AG04449 (cell line): ENCODE results near the gene SYNPR.

ENCODE experiments used
- CTCF ChIA-PET: fragments of 350-600 bp; formaldehyde crosslinking; extraction: SDS; loops from one replicate; lab custom pipeline; 2021; ENCODE audit warnings: antibody characterized with exemption; lab: Yijun Ruan, JAX
- POLR2A ChIA-PET: fragments of 400-600, 350-600 bp; formaldehyde crosslinking; extraction: SDS; loops from one replicate; lab custom pipeline; 2020; ENCODE audit warnings: antibody characterized with exemption, inconsistent platforms; lab: Yijun Ruan, JAX
- DNase-seq: peaks from one replicate; pipeline ENCODE4 v3.0.0-alpha.2; 2010; ENCODE audit warnings: low read depth, low spot score
- H3K4me3 ChIP-seq: 2 replicates; pipeline ENCODE4 v1.5.1; 2011; ENCODE audit warnings: low read depth, mild to moderate bottlenecking, control low read depth, low read length
- TF ChIP-seq, protein P1 (sequence below): IDR thresholded peaks from one replicate; pipeline ENCODE4 v1.5.1; 2011; ENCODE audit warnings: mild to moderate bottlenecking, moderate library complexity, low read length, control low read depth, inconsistent platforms; ENCODE audit not compliant: insufficient read depth; ENCODE audit errors: missing control alignments

SYNPR gene

GRCh38 chr3:63351159-63352007 lies 73.3 kb downstream of the SYNPR start:
- no peak overlapping the region for H3K4me3 ChIP-seq
- peak; percentile 37 for DNase-seq
- POLR2A ChIA-PET = no interaction called here
- TF ChIP-seq, protein P1, sequence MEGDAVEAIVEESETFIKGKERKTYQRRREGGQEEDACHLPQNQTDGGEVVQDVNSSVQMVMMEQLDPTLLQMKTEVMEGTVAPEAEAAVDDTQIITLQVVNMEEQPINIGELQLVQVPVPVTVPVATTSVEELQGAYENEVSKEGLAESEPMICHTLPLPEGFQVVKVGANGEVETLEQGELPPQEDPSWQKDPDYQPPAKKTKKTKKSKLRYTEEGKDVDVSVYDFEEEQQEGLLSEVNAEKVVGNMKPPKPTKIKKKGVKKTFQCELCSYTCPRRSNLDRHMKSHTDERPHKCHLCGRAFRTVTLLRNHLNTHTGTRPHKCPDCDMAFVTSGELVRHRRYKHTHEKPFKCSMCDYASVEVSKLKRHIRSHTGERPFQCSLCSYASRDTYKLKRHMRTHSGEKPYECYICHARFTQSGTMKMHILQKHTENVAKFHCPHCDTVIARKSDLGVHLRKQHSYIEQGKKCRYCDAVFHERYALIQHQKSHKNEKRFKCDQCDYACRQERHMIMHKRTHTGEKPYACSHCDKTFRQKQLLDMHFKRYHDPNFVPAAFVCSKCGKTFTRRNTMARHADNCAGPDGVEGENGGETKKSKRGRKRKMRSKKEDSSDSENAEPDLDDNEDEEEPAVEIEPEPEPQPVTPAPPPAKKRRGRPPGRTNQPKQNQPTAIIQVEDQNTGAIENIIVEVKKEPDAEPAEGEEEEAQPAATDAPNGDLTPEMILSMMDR = peak; percentile 72
- CTCF ChIA-PET = interaction anchor here (0.8 to 14.2 kb wide), 36 partner anchors 8 to 672 kb away, joined by 3 to 491 read pairs (median 6); partner anchors contain the start of genes C3orf49 and PSMD6

- H3K4me3 ChIP-seq = no peak overlapping the region
- POLR2A ChIA-PET = no interaction called here
- DNase-seq = no peak
- CTCF ChIA-PET = interaction anchor here (0.7 to 14.2 kb wide), 22 partner anchors 8 to 671 kb away, joined by 3 to 491 read pairs (median 7); partner anchors contain the start of genes C3orf49 and PSMD6
- TF ChIP-seq, protein P1 = no peak
Measured at GRCh38 chr3:63352008-63352279, 73.8 kb downstream of the SYNPR start.

GRCh38 chr3:63353383-63353782 lies 75.3 kb downstream of the SYNPR start:
- POLR2A ChIA-PET = no interaction called here
- no peak overlapping the region for H3K4me3 ChIP-seq
- TF ChIP-seq, protein P1 = no peak

DNA sequence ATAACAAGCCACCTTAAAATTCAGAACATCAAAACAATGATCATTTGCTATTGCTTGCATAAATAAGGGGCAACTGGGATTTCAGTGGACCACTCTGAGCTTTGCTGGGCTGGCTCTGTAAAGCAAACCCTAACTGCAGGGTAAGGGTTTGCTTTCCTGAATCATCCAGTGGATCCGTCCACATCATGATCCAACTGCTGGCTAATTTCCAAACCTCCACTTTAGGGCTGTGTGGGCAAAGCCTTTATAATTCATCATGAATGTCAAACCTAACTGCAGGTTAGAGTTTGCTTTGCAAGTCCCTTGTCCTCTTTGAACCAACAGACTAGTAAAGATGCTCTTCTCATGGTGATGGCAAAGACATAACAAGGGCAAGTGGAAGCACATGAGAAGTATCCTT lies 76.1 kb downstream of the SYNPR start:
- ChIA-PET POLR2A (no interaction called here), CTCF (interaction anchor here (0.6 to 14.2 kb wide), 6 partner anchors 10 to 595 kb away, joined by 3 to 491 read pairs (median 86); partner anchors contain the start of gene C3orf49)
- TF ChIP-seq, protein P1 = no peak
- no peak overlapping the region for H3K4me3 ChIP-seq
- DNase-seq = no peak

More at GRCh38 chr3:63353383-63353782, 75.3 kb downstream of the SYNPR start:
- CTCF ChIA-PET = interaction anchor here (0.9 to 14.2 kb wide), 7 partner anchors 9 to 465 kb away, joined by 3 to 491 read pairs (median 80); partner anchors contain the start of gene C3orf49
- DNase-seq = peak; percentile 23

DNA sequence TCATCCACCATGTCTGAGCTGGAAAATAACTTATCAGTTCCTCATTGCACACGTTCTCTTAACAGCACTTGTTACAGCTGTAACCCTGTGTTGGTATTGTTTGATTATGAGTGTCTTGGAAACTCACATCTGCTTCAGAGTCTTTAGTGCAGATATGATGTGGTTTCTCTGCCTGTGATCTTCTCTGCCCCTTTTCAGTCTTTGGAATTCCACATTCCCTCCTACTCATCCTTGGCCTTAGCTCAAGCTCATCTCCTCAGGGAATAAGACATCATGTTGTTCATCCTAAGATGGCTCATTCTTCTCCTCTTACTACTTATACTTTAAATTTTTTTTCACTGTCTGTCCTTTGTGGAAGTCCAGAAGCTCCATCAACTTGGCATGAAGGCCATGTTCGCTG lies 77.7 kb downstream of the SYNPR start:
- ChIA-PET POLR2A (no interaction called here), CTCF (interaction anchor here (0.9 to 14.2 kb wide), 4 partner anchors 9 to 638 kb away, joined by 3 to 491 read pairs (median 4); partner anchors contain the start of gene C3orf49)
- no peak overlapping the region for H3K4me3 ChIP-seq
- TF ChIP-seq, protein P1 = no peak
- DNase-seq = no peak

- TF ChIP-seq, protein P1 = no peak
- no peak for DNase-seq
- POLR2A ChIA-PET = no interaction called here
- no peak overlapping the region for H3K4me3 ChIP-seq
- CTCF ChIA-PET = interaction anchor here (1.0 to 2.1 kb wide), 3 partner anchors 9 to 453 kb away, joined by 3 to 9 read pairs (median 7); no protein-coding TSS in a partner anchor
Measured at GRCh38 chr3:63364495-63364894, 86.4 kb downstream of the SYNPR start.
